HG02798 (cell line): ENCODE data around the gene IGFBP5.

Experiments used
- ATAC-seq: cut with Tn5 transposase; IDR thresholded peaks from one replicate; pipeline ENCODE4 v1.9.1; 2021; ENCODE audit warnings: mild to moderate bottlenecking; ENCODE audit not compliant: unreplicated experiment, poor library complexity

IGFBP5 gene

GRCh38 chr2:216670266-216671080 is 24.9 kb downstream of the IGFBP5 start:
- ATAC-seq = no peak

GRCh38 chr2:216666461-216667233 is 28.7 kb downstream of the IGFBP5 start:
- peak; percentile 75 for ATAC-seq

- ATAC-seq = no peak
Measured at GRCh38 chr2:216665717-216666116, 29.6 kb downstream of the IGFBP5 start.

- no peak for ATAC-seq
Measured at GRCh38 chr2:216665242-216665641, 30.1 kb downstream of the IGFBP5 start.

GRCh38 chr2:216664593-216665034 is 30.7 kb downstream of the IGFBP5 start:
- peak; percentile 45 for ATAC-seq

GRCh38 chr2:216663846-216664245 is 31.5 kb downstream of the IGFBP5 start:
- no peak for ATAC-seq

GRCh38 chr2:216663106-216663505 is 32.2 kb downstream of the IGFBP5 start:
- ATAC-seq = no peak

GRCh38 chr2:216661639-216662375 is 33.5 kb downstream of the IGFBP5 start:
- ATAC-seq = no peak

- ATAC-seq = no peak
Measured at GRCh38 chr2:216661051-216661450, 34.3 kb downstream of the IGFBP5 start.

GRCh38 chr2:216660496-216660895 is 34.9 kb downstream of the IGFBP5 start:
- no peak for ATAC-seq

- no peak for ATAC-seq
Measured at GRCh38 chr2:216659276-216659675, 36.1 kb downstream of the IGFBP5 start.

- no peak for ATAC-seq
Measured at GRCh38 chr2:216658757-216659156, 36.6 kb downstream of the IGFBP5 start.

GRCh38 chr2:216657980-216658379 is 37.4 kb downstream of the IGFBP5 start:
- ATAC-seq = no peak

GRCh38 chr2:216657086-216657855 is 38.1 kb downstream of the IGFBP5 start:
- ATAC-seq = no peak

GRCh38 chr2:216654528-216655052 is 40.8 kb downstream of the IGFBP5 start:
- ATAC-seq = no peak

GRCh38 chr2:216653931-216654365 is 41.4 kb downstream of the IGFBP5 start:
- ATAC-seq = no peak

GRCh38 chr2:216653093-216653799 is 42.1 kb downstream of the IGFBP5 start:
- no peak for ATAC-seq

GRCh38 chr2:216652566-216652965 is 42.8 kb downstream of the IGFBP5 start:
- ATAC-seq = no peak

- ATAC-seq = no peak
Measured at GRCh38 chr2:216651351-216651881, 43.9 kb downstream of the IGFBP5 start.
